ENCODE data around the gene GUCY2D.

The GUCY2D gene

GRCh38 chr17:8025176-8025911 lies 22.9 kb downstream of the GUCY2D start:
- Histone ChIP-seq H3K27me3 (ENCODE audit: insufficient read depth, low read depth) (no peaks in the 10 kb centered on the region), H3K9ac (no peak overlapping the region), H3K36me3 (ENCODE audit: insufficient read depth) (no peaks in the 10 kb centered on the region), H3K4me2 (no peak overlapping the region), H3K4me3 (IDR thresholded peaks at IDR 0.05; ENCODE audit: insufficient read depth, low read depth, low read length) (no peak overlapping the region), H4K20me1 (ENCODE audit: insufficient read depth) (no peaks in the 10 kb centered on the region), H3K27ac (no peak overlapping the region), H3K4me1 (ENCODE audit: low read depth, poor library complexity, severe bottlenecking) (no peaks in the 10 kb centered on the region), H3K79me2 (ENCODE audit: insufficient read depth, low read depth) (no peaks in the 10 kb centered on the region), H2AFZ (ENCODE audit: low read depth) (no peak overlapping the region)
- TF ChIP-seq CTCF (conservative IDR thresholded peaks at IDR 0.05; ENCODE audit: low read depth, low read length): no peak

GRCh38 chr17:8029121-8029520 lies 26.7 kb downstream of the GUCY2D start:
- no peaks in the 10 kb centered on the region for H4K20me1 ChIP-seq (ENCODE audit: insufficient read depth)
- no peaks in the 10 kb centered on the region for H3K36me3 ChIP-seq (ENCODE audit: insufficient read depth)
- no peaks in the 10 kb centered on the region for H3K4me1 ChIP-seq (ENCODE audit: low read depth, poor library complexity, severe bottlenecking)
- no peak for TF ChIP-seq CTCF (conservative IDR thresholded peaks at IDR 0.05; ENCODE audit: low read depth, low read length)
- no peaks in the 10 kb centered on the region for H3K79me2 ChIP-seq (ENCODE audit: insufficient read depth, low read depth)
- no peak overlapping the region for H3K4me2 ChIP-seq
- no peak overlapping the region for H3K4me3 ChIP-seq (IDR thresholded peaks at IDR 0.05; ENCODE audit: insufficient read depth, low read depth, low read length)
- no peaks in the 10 kb centered on the region for H3K27me3 ChIP-seq (ENCODE audit: insufficient read depth, low read depth)
- no peak overlapping the region for H3K27ac ChIP-seq
- H2AFZ ChIP-seq (ENCODE audit: low read depth): no peak overlapping the region
- H3K9ac ChIP-seq: no peak overlapping the region

DNA sequence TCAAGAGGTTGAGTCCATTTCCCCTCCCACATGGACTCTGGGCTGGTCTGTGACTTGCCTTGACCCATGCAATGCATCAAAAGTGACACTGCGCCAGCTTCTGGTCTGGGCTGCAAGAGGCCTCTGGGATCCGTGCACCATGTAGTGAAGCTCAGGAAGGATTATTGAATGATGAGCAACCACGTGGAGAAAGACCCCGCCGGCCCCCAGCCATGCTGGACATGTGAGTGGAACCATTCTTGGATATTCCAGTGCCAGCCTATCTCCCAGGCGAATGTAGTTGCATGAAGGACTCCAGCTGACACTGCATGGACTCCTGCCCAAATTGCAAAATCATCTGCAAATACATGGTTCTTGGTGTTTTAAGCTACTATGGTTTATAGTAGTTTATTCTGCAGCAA lies 28.8 kb downstream of the GUCY2D start:
- Histone ChIP-seq H4K20me1 (ENCODE audit: insufficient read depth) (no peaks in the 10 kb centered on the region), H3K36me3 (ENCODE audit: insufficient read depth) (no peaks in the 10 kb centered on the region), H3K9ac (no peak overlapping the region), H3K4me3 (IDR thresholded peaks at IDR 0.05; ENCODE audit: insufficient read depth, low read depth, low read length) (no peak overlapping the region), H3K27ac (no peak overlapping the region), H3K27me3 (ENCODE audit: insufficient read depth, low read depth) (no peaks in the 10 kb centered on the region), H3K4me1 (ENCODE audit: low read depth, poor library complexity, severe bottlenecking) (no peaks in the 10 kb centered on the region), H3K4me2 (no peak overlapping the region), H3K79me2 (ENCODE audit: insufficient read depth, low read depth) (no peaks in the 10 kb centered on the region), H2AFZ (ENCODE audit: low read depth) (no peak overlapping the region)
- no peak for TF ChIP-seq CTCF (conservative IDR thresholded peaks at IDR 0.05; ENCODE audit: low read depth, low read length)

DNA sequence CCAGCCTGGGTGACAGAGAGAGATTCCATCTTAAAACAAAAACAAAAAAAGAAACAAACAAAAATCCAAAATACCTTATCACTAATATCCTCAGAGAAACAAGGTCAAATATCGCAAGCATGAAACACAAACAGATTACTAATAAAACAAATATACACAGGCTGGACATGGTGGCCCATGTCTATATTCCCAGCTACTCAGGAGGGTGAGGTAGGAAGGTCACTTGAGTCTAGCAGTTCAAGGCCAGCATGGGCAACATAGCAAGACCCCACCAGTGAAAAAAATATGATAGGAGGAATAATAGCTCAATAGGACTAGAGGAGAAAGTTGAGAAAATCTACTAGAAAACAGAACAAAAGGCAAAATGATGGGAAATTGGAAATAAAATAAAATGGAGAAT lies 29.5 kb downstream of the GUCY2D start:
- no peaks in the 10 kb centered on the region for H3K36me3 ChIP-seq (ENCODE audit: insufficient read depth)
- H3K9ac ChIP-seq: no peak overlapping the region
- H3K27me3 ChIP-seq (ENCODE audit: insufficient read depth, low read depth): no peaks in the 10 kb centered on the region
- H4K20me1 ChIP-seq (ENCODE audit: insufficient read depth): no peaks in the 10 kb centered on the region
- H3K4me2 ChIP-seq: no peak overlapping the region
- H3K4me1 ChIP-seq (ENCODE audit: low read depth, poor library complexity, severe bottlenecking): no peaks in the 10 kb centered on the region
- no peak overlapping the region for H2AFZ ChIP-seq (ENCODE audit: low read depth)
- no peaks in the 10 kb centered on the region for H3K79me2 ChIP-seq (ENCODE audit: insufficient read depth, low read depth)
- no peak for TF ChIP-seq CTCF (conservative IDR thresholded peaks at IDR 0.05; ENCODE audit: low read depth, low read length)
- H3K4me3 ChIP-seq (IDR thresholded peaks at IDR 0.05; ENCODE audit: insufficient read depth, low read depth, low read length): no peak overlapping the region
- no peak overlapping the region for H3K27ac ChIP-seq

Data from KMS-11 (cell line).